HG03175 (cell line): ENCODE measurements around the gene PSME2.

Experiments
- ATAC-seq: cut with Tn5 transposase; IDR thresholded peaks from one replicate; pipeline ENCODE4 v1.9.1; 2021; ENCODE audit warnings: mild to moderate bottlenecking, moderate library complexity; ENCODE audit not compliant: unreplicated experiment

PSME2 gene

GRCh38 chr14:24179961-24180796, 33.8 kb upstream of the PSME2 start:
- ATAC-seq, result no peak

GRCh38 chr14:24179294-24179960, 33.0 kb upstream of the PSME2 start:
- no peak for ATAC-seq

- ATAC-seq, result no peak
Observed at GRCh38 chr14:24178399-24179178, 32.2 kb upstream of the PSME2 start.

GRCh38 chr14:24177891-24178290, 31.5 kb upstream of the PSME2 start:
- no peak for ATAC-seq

DNA sequence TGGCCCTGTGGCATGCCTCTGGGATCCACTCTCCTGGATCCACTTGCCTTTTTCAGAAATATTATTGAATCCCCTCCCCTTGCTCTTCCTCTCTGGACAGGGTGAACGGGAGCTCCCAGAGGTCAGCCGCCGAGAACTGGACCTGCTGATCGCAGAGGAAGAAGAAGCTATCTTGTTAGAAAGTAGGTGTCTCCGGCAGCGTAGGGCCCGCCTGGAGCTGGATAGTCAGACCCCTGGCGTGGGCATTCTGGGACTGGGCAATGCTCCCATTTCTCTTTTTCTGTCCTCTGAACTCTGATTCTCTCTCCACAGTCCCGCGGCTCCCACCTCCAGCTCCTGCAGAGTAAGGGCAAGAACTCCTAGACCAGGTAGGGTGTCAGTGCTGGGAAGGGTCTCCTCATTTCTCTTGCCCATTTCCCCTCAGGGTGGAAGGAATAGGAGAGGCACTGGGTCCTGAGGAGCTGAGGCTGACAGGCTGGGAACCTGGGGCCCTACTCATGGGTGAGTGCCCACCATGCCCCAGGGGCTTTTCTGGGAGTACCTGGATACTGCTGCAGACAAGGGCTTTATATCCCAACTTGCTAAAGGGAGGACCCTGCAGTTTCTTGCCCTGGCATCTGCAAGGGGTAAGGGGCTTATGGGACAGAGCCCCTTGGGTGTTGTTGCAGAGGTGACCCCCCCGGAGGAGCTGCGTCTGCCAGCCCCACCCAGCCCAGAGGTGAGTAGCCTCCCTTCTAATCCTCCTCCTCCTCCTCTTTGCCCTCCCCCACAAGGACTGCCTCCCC, 30.8 kb upstream of the PSME2 start:
- no peak for ATAC-seq

- no peak for ATAC-seq
Observed at GRCh38 chr14:24176599-24176998, 30.2 kb upstream of the PSME2 start.

- no peak for ATAC-seq
Observed at GRCh38 chr14:24172871-24173281, 26.5 kb upstream of the PSME2 start.

DNA sequence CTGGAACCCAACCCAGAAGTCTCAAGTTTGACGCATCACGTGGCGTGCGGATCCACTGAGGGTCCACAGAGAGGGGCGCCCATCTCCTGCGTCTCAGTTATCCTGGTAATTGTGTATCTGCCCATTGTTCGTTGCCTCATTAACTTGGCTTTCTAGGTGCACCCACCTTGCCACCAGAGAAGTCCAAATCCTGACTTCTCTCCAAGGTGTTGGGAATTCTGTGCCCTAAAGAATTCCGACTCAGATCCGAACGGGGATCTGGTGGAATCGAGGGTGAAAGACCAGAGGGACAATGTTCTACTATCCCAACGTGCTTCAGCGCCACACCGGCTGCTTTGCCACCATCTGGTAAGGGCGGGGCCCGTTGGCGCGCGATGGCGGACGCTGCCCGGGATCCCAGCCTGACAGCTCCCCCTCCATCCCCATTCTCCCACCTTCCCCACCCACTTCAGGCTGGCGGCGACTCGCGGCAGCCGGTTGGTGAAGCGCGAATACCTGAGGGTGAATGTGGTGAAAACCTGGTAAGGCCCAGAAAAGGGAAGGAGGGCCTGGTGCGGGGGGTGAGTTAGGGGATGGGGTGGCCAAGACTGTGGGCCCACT, 26.0 kb upstream of the PSME2 start:
- no peak for ATAC-seq

DNA sequence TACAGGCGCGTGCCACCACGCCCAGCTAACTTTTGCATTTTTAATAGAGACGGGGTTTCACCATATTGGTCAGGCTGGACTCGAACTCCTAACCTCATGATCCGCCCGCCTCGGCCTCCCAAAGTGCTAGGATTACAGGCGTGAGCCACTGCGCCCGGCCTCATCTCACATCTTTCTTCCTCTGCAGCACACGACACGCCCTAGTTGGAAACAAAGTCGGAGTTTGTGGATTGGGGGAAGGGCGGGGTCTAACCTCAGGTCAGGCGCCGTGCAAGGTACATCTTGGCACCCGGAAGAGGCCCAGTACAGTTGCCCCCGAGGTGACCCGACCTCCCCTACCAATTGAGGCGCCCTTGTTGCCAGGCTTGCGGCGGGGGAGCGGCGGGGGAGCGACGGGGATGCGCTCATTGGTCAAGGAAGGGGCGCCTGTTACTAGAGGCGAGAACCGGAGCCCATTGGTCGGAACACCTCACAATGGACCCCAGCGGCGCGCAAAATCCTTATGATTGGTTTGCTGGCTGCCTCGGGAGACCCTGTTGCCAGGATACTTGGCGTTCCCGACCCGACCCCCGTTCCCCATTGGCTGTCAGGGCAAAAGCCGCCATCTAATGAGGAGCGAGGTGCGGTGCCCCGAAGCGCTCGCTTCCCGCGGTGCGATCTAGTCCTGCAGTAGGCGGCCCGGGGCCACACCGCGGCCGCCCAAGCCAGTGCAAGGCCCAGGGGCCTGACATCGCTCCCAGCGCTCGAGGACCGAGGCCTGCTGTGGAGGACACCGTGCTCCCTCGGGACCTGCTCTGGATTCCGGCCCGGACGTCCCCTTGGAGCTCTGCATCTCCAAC, 25.2 kb upstream of the PSME2 start, which contains the start of gene REC8:
Gene REC8 (plus strand): TSS at position 659 of the 839 bp plus-strand sequence. CDS start 473 bp downstream, outside the sequence.
- ATAC-seq, result peak; percentile 91

- ATAC-seq, result no peak
Observed at GRCh38 chr14:24167469-24168114, 21.2 kb upstream of the PSME2 start.

DNA sequence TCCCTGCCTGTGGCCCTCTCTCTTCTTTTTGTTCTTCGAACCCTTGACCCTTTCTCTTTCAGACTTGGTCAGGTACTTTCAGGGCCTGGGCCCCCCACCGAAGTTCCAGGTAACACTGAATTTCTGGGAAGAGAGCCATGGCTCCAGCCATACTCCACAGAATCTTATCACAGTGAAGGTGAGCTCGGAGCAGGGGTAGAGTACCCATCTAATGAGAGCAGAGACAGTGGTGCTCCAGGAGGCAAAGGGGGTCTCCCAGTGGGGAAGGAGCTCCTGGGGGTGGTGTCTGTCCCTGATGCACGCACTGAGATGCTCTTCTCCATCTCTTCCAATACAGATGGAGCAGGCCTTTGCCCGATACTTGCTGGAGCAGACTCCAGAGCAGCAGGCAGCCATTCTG, 19.4 kb upstream of the PSME2 start:
- ATAC-seq, result no peak

DNA sequence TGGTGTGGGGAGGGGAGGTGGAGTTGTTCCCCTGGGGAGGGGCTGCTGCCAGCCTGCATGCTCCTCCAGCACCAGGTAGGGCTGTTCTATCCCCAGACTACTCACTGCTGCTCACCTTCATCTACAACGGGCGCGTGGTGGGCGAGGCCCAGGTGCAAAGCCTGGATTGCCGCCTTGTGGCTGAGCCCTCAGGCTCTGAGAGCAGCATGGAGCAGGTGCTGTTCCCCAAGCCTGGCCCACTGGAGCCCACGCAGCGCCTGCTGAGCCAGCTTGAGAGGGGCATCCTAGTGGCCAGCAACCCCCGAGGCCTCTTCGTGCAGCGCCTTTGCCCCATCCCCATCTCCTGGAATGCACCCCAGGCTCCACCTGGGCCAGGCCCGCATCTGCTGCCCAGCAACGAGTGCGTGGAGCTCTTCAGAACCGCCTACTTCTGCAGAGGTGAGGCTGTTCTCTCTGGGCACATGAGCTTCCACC, 18.1 kb upstream of the PSME2 start:
- ATAC-seq, result no peak

GRCh38 chr14:24162093-24162492, 15.7 kb upstream of the PSME2 start:
- no peak for ATAC-seq

GRCh38 chr14:24160850-24161804, 14.7 kb upstream of the PSME2 start, which contains the start of gene IRF9:
TSS of gene IRF9 (plus strand) at chr14:24161265. CDS start at chr14:24162145, 880 bp downstream.
- peak; percentile 83 for ATAC-seq

- ATAC-seq, result no peak
Observed at GRCh38 chr14:24160499-24160849, 14.1 kb upstream of the PSME2 start.

- no peak for ATAC-seq
Observed at GRCh38 chr14:24159777-24160498, 13.5 kb upstream of the PSME2 start.

DNA sequence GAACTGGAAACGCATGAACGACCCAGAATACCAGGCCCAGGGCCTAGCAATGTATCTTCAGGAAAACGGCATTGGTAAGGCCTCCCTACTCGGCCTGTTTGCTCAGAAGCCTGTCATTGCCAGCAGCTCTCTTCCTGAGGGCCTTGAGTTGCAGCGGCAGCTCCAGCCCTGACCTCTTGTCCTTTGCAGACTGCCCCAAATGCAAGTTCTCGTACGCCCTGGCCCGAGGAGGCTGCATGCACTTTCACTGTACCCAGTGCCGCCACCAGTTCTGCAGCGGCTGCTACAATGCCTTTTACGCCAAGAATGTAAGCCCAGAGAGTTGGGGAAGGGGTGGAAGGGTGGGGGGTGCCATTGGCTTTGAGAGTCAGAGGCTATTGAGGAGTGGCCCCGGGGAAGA, 10.9 kb upstream of the PSME2 start:
- no peak for ATAC-seq
